Vagina (tissue), 2 donors: ENCODE data around the gene DELE1. TPM values are rescaled to one million over a fixed set of nuclear protein-coding genes. Genes with fewer than 3 reads are reported as not detected.

Source experiments
- DNase-seq, 2 donors: peaks; one replicate each; pipeline ENCODE4 v3.0.0-alpha.2; 2017; ENCODE audit errors: extremely low spot score in 2 of 2
- H3K27ac ChIP-seq: fragments of 200-600 bp; sonication (generic); one replicate; pipeline ENCODE4 v1.5.1; 2019
- H3K27me3 ChIP-seq: fragments of 200-600 bp; sonication (generic); one replicate; pipeline ENCODE4 v1.5.1; 2019
- H3K36me3 ChIP-seq, 2 donors: fragments of 200-600 bp; sonication (generic); one replicate each; pipeline ENCODE4 v1.5.1; 2017 to 2019
- H3K4me1 ChIP-seq: fragments of 200-600 bp; sonication (generic); one replicate; pipeline ENCODE4 v1.5.1; 2019
- H3K4me3 ChIP-seq, 2 donors: fragments of 200-600 bp; sonication (generic); 1 replicate in 1 of 2; 2 replicates in 1 of 2; pipeline ENCODE4 v1.5.1; 2016 to 2019
- H3K9me3 ChIP-seq: fragments of 200-600 bp; sonication (generic); one replicate; pipeline ENCODE4 v1.5.1; 2019
- CTCF ChIP-seq, 3 experiments: fragments of 450-650 bp in 2 of 3; fragments of 200-600 bp in 1 of 3; sonication (generic) in 1 of 3; IDR thresholded peaks; one replicate each; pipeline ENCODE4 v1.5.1; 2017 to 2019; ENCODE audit warnings: antibody characterized with exemption in 3 of 3, mild to moderate bottlenecking in 2 of 3, moderate library complexity in 2 of 3
- POLR2A ChIP-seq, 2 donors: fragments of 450-650 bp; IDR thresholded peaks; one replicate each; pipeline ENCODE4 v1.6.1; 2017; ENCODE audit warnings: antibody characterized with exemption in 2 of 2, mild to moderate bottlenecking in 2 of 2, moderate library complexity in 2 of 2
- POLR2AphosphoS5 ChIP-seq, 2 donors: sonication (generic); formaldehyde crosslinking; IDR thresholded peaks; one replicate each; pipeline ENCODE4 v1.9.0; 2017; ENCODE audit warnings: antibody characterized with exemption in 2 of 2, mild to moderate bottlenecking in 2 of 2, low read depth in 1 of 2; ENCODE audit not compliant: insufficient read depth in 1 of 2
- intact Hi-C: fragments of 100-400 bp; cut with DNase I; formaldehyde crosslinking; loops from one replicate; pipeline ENCODE4 v1.15.1; 2023
- total RNA-seq: library from RNA; depleted of rRNA; stranded (reverse); fragments of >200 nt; gene quantifications from one replicate; pipeline ENCODE4 v1.2.3, GENCODE V29; 2016

DELE1 gene
- total RNA-seq, 1 donor from 2014 or later: 79.1 TPM

- DNase-seq: no peak
- peaks cover 5% of the 10 kb centered on the region for H3K4me1 ChIP-seq
- H3K27me3 ChIP-seq: no peaks in the 10 kb centered on the region
- no peak overlapping the region for H3K27ac ChIP-seq
- no peak for TF ChIP-seq POLR2AphosphoS5 (IDR thresholded peaks at IDR 0.05; ENCODE audit: insufficient read depth in 1 of 2, low read depth in 1 of 2)
- no peak for TF ChIP-seq CTCF (IDR thresholded peaks at IDR 0.05)
- no peak for TF ChIP-seq POLR2A (IDR thresholded peaks at IDR 0.05)
- intact Hi-C loops: no loop called here
- no peaks in the 10 kb centered on the region for H3K9me3 ChIP-seq
- H3K4me3 ChIP-seq: no peak overlapping the region
- H3K36me3 ChIP-seq: peaks cover 0 to 81% of the 10 kb centered on the region in 2 donors
Measured at GRCh38 chr5:141934099-141934844, 10.6 kb downstream of the DELE1 start.

GRCh38 chr5:141935538-141935937, 11.9 kb downstream of the DELE1 start:
- no peak for DNase-seq
- H3K9me3 ChIP-seq: no peaks in the 10 kb centered on the region
- TF ChIP-seq POLR2AphosphoS5 (IDR thresholded peaks at IDR 0.05; ENCODE audit: insufficient read depth in 1 of 2, low read depth in 1 of 2) (no peak), POLR2A (IDR thresholded peaks at IDR 0.05) (no peak), CTCF (IDR thresholded peaks at IDR 0.05) (no peak)
- H3K4me3 ChIP-seq: no peak overlapping the region
- H3K36me3 ChIP-seq: peaks cover 0 to 68% of the 10 kb centered on the region in 2 donors
- no peak overlapping the region for H3K27ac ChIP-seq
- no peaks in the 10 kb centered on the region for H3K27me3 ChIP-seq
- intact Hi-C loops: no loop called here
- H3K4me1 ChIP-seq: peaks cover 5% of the 10 kb centered on the region

GRCh38 chr5:141940695-141941271, 17.1 kb downstream of the DELE1 start:
- Histone ChIP-seq H3K4me3 (no peak overlapping the region), H3K36me3 (peaks cover 0 to 30% of the 10 kb centered on the region in 2 donors), H3K27me3 (no peaks in the 10 kb centered on the region), H3K27ac (peak overlapping the region; percentile 14), H3K9me3 (no peaks in the 10 kb centered on the region), H3K4me1 (peaks cover 28% of the 10 kb centered on the region)
- intact Hi-C loops: no loop called here
- DNase-seq: no peak
- no peak for TF ChIP-seq POLR2AphosphoS5 (IDR thresholded peaks at IDR 0.05; ENCODE audit: insufficient read depth in 1 of 2, low read depth in 1 of 2)
- TF ChIP-seq POLR2A (IDR thresholded peaks at IDR 0.05): no peak
- no peak for TF ChIP-seq CTCF (IDR thresholded peaks at IDR 0.05)

- Histone ChIP-seq H3K36me3 (peaks cover 0 to 25% of the 10 kb centered on the region in 2 donors), H3K9me3 (no peaks in the 10 kb centered on the region), H3K27me3 (no peaks in the 10 kb centered on the region), H3K4me3 (no peak overlapping the region), H3K27ac (peak overlapping the region; percentile 14), H3K4me1 (peaks cover 33% of the 10 kb centered on the region)
- no peak for DNase-seq
- TF ChIP-seq POLR2AphosphoS5 (IDR thresholded peaks at IDR 0.05; ENCODE audit: insufficient read depth in 1 of 2, low read depth in 1 of 2) (no peak), CTCF (IDR thresholded peaks at IDR 0.05) (no peak), POLR2A (IDR thresholded peaks at IDR 0.05) (no peak)
- intact Hi-C loops: no loop called here
Measured at GRCh38 chr5:141941307-141941706, 17.6 kb downstream of the DELE1 start.

- Histone ChIP-seq H3K9me3 (no peaks in the 10 kb centered on the region), H3K27ac (peak overlapping the region; percentile 14)
- intact Hi-C loops: no loop called here
Measured at GRCh38 chr5:141941779-141942178, 18.1 kb downstream of the DELE1 start.

More at GRCh38 chr5:141941779-141942178, 18.1 kb downstream of the DELE1 start:
- Histone ChIP-seq H3K4me3 (no peak overlapping the region), H3K27me3 (no peaks in the 10 kb centered on the region), H3K36me3 (peaks cover 0 to 20% of the 10 kb centered on the region in 2 donors), H3K4me1 (peaks cover 35% of the 10 kb centered on the region)
- TF ChIP-seq CTCF (IDR thresholded peaks at IDR 0.05): no peak
- TF ChIP-seq POLR2AphosphoS5 (IDR thresholded peaks at IDR 0.05; ENCODE audit: insufficient read depth in 1 of 2, low read depth in 1 of 2): no peak
- TF ChIP-seq POLR2A (IDR thresholded peaks at IDR 0.05): no peak
- DNase-seq: no peak
